ENCODE results near the gene ABCC4. TPM values are rescaled to one million over a fixed set of nuclear protein-coding genes. Genes with fewer than 3 reads are reported as not detected.

The ABCC4 gene
- total RNA-seq, 2 donors from 2014 or later = 11.4 to 14.7 TPM

- Histone ChIP-seq H3K4me1 (no peaks in the 10 kb centered on the region), H3K36me3 (no peaks in the 10 kb centered on the region), H3K4me3 (no peak overlapping the region), H3K27me3 (no peaks in the 10 kb centered on the region), H3K9ac (ENCODE audit: low read depth in 2 of 2, low read length in 2 of 2) (no peak overlapping the region), H3K27ac (no peak overlapping the region), H3K9me3 (no peaks in the 10 kb centered on the region)
- no peak for DNase-seq
- no peak for TF ChIP-seq CTCF (IDR thresholded peaks at IDR 0.05)
- intact Hi-C loops (cut with DNase I) = no loop called here
These were observed 36.3 kb upstream of the ABCC4 start for GRCh38 chr13:95337597-95337996.

- H3K36me3 ChIP-seq = no peaks in the 10 kb centered on the region
- DNase-seq = no peak
- intact Hi-C loops (cut with DNase I) = no loop called here
These were observed 34.4 kb upstream of the ABCC4 start for GRCh38 chr13:95335667-95336066.

GRCh38 chr13:95328386-95328785 lies 27.1 kb upstream of the ABCC4 start:
- no peak overlapping the region for H3K27ac ChIP-seq
- no peaks in the 10 kb centered on the region for H3K27me3 ChIP-seq
- H3K9me3 ChIP-seq = no peaks in the 10 kb centered on the region
- H3K36me3 ChIP-seq = no peaks in the 10 kb centered on the region
- H3K4me3 ChIP-seq = no peak overlapping the region
- DNase-seq = no peak
- no peaks in the 10 kb centered on the region for H3K4me1 ChIP-seq
- intact Hi-C loops (cut with DNase I) = no loop called here
- no peak for TF ChIP-seq CTCF (IDR thresholded peaks at IDR 0.05)
- no peak overlapping the region for H3K9ac ChIP-seq (ENCODE audit: low read depth in 2 of 2, low read length in 2 of 2)

More at GRCh38 chr13:95335667-95336066, 34.4 kb upstream of the ABCC4 start:
- H3K9me3 ChIP-seq = no peaks in the 10 kb centered on the region
- H3K9ac ChIP-seq (ENCODE audit: low read depth in 2 of 2, low read length in 2 of 2) = no peak overlapping the region
- H3K27me3 ChIP-seq = no peaks in the 10 kb centered on the region
- no peaks in the 10 kb centered on the region for H3K4me1 ChIP-seq
- no peak overlapping the region for H3K27ac ChIP-seq
- no peak overlapping the region for H3K4me3 ChIP-seq
- TF ChIP-seq CTCF (IDR thresholded peaks at IDR 0.05) = no peak

- Histone ChIP-seq H3K4me3 (no peak overlapping the region), H3K27ac (no peak overlapping the region), H3K9me3 (no peaks in the 10 kb centered on the region), H3K9ac (ENCODE audit: low read depth in 2 of 2, low read length in 2 of 2) (no peak overlapping the region), H3K4me1 (no peaks in the 10 kb centered on the region), H3K27me3 (no peaks in the 10 kb centered on the region), H3K36me3 (no peaks in the 10 kb centered on the region)
- intact Hi-C loops (cut with DNase I) = no loop called here
- no peak for TF ChIP-seq CTCF (IDR thresholded peaks at IDR 0.05)
- no peak for DNase-seq
These were observed 25.9 kb upstream of the ABCC4 start for GRCh38 chr13:95327190-95327589.

GRCh38 chr13:95326695-95327094 lies 25.4 kb upstream of the ABCC4 start:
- Histone ChIP-seq H3K9me3 (no peaks in the 10 kb centered on the region), H3K36me3 (no peaks in the 10 kb centered on the region), H3K4me3 (no peak overlapping the region), H3K9ac (ENCODE audit: low read depth in 2 of 2, low read length in 2 of 2) (no peak overlapping the region), H3K4me1 (no peaks in the 10 kb centered on the region), H3K27ac (no peak overlapping the region), H3K27me3 (no peaks in the 10 kb centered on the region)
- no peak for DNase-seq
- TF ChIP-seq CTCF (IDR thresholded peaks at IDR 0.05) = no peak
- intact Hi-C loops (cut with DNase I) = no loop called here

- H3K27ac ChIP-seq = no peak overlapping the region
These were observed 24.2 kb upstream of the ABCC4 start for GRCh38 chr13:95325485-95325884.

More at GRCh38 chr13:95325485-95325884, 24.2 kb upstream of the ABCC4 start:
- no peaks in the 10 kb centered on the region for H3K4me1 ChIP-seq
- no peak overlapping the region for H3K9ac ChIP-seq (ENCODE audit: low read depth in 2 of 2, low read length in 2 of 2)
- no peaks in the 10 kb centered on the region for H3K36me3 ChIP-seq
- H3K27me3 ChIP-seq = no peaks in the 10 kb centered on the region
- intact Hi-C loops (cut with DNase I) = no loop called here
- DNase-seq = no peak
- TF ChIP-seq CTCF (IDR thresholded peaks at IDR 0.05) = no peak
- H3K4me3 ChIP-seq = no peak overlapping the region
- no peaks in the 10 kb centered on the region for H3K9me3 ChIP-seq
